HG02840 (cell line): Measurements from ENCODE around the gene CAD.

ENCODE experiments used
- ATAC-seq: cut with Tn5 transposase; IDR thresholded peaks from one replicate; pipeline ENCODE4 v1.9.1; 2021; ENCODE audit warnings: mild to moderate bottlenecking, moderate library complexity, moderate number of reproducible peaks; ENCODE audit not compliant: unreplicated experiment, low FRiP score

CAD gene

GRCh38 chr2:27222407-27222806, 5.2 kb downstream of the CAD start:
- no peak for ATAC-seq

- no peak for ATAC-seq
Observed at GRCh38 chr2:27223416-27223815, 6.2 kb downstream of the CAD start.

GRCh38 chr2:27225526-27225925, 8.4 kb downstream of the CAD start:
- no peak for ATAC-seq

DNA sequence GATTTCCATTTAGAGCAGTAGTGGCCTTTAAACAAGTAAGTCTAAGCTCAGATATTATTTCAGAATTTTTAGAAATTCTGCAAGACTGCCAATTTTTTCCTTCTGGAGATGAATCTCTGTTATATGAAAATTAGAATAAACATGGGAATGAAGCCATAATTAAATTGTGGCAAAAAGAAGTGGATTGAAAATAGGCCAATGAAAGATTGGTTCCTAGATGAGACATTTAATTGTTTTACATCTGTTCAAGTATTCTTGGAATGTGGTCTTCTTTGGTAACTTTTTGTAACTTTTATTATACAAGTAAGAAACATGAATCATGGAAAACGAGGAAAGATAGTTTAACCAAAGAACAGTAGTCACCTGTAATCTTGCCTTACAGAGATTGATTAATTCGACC, 10.3 kb downstream of the CAD start:
- ATAC-seq, result no peak

DNA sequence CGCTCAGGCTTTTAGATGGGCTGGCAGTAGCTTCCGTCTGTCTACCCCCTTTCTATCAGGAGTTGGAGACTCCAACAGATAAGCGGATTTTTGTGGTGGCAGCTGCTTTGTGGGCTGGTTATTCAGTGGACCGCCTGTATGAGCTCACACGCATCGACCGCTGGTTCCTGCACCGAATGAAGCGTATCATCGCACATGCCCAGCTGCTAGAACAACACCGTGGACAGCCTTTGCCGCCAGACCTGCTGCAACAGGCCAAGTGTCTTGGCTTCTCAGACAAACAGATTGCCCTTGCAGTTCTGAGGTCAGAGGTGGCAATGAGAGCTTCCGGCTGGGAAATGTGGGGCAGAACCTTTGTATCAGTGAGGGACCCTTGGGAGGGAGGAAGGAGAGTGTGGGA, 14.8 kb downstream of the CAD start:
- no peak for ATAC-seq

GRCh38 chr2:27233341-27233740, 16.2 kb downstream of the CAD start:
- no peak for ATAC-seq

- no peak for ATAC-seq
Observed at GRCh38 chr2:27236136-27236535, 19.0 kb downstream of the CAD start.

- ATAC-seq, result no peak
Observed at GRCh38 chr2:27236626-27237025, 19.5 kb downstream of the CAD start.

GRCh38 chr2:27237341-27237945, 20.3 kb downstream of the CAD start:
- no peak for ATAC-seq

GRCh38 chr2:27238976-27239375, 21.8 kb downstream of the CAD start:
- no peak for ATAC-seq

DNA sequence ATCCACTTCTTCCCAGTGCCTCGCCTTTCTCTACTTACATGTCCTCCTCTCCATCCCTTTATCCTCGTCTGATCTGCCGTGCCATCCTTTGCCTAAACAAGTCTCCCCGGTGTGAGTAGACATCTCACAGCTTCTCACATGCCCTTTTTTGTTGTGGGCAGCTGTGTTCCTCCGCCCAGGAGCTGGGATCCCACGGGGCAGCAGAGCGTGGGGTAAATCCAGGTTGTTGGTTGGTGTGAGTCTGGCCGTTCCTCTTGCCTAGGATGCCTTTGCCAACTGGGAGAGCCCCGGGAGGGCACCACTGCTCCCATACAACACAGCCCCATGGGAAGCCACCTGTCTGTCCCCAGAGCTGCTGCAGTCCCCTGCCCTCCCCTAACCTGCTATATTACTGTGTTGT, 23.2 kb downstream of the CAD start:
- no peak for ATAC-seq

GRCh38 chr2:27241761-27242613, 24.8 kb downstream of the CAD start:
- ATAC-seq, result no peak

DNA sequence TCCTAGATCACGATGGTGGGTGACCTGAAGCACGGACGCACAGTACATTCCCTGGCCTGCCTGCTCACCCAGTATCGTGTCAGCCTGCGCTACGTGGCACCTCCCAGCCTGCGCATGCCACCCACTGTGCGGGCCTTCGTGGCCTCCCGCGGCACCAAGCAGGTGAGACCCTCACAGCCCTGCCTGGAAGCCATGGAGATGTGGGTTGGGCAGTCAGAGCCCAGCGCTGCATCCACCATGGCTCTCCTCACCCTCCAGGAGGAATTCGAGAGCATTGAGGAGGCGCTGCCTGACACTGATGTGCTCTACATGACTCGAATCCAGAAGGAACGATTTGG, 25.4 kb downstream of the CAD start:
- ATAC-seq, result no peak

GRCh38 chr2:27243391-27244130, 26.4 kb downstream of the CAD start:
- ATAC-seq, result no peak

GRCh38 chr2:27245116-27245515, 27.9 kb downstream of the CAD start:
- ATAC-seq, result no peak

- no peak for ATAC-seq
Observed at GRCh38 chr2:27245626-27246025, 28.5 kb downstream of the CAD start.

- no peak for ATAC-seq
Observed at GRCh38 chr2:27247893-27248292, 30.7 kb downstream of the CAD start.

- no peak for ATAC-seq
Observed at GRCh38 chr2:27249159-27249890, 32.2 kb downstream of the CAD start.

DNA sequence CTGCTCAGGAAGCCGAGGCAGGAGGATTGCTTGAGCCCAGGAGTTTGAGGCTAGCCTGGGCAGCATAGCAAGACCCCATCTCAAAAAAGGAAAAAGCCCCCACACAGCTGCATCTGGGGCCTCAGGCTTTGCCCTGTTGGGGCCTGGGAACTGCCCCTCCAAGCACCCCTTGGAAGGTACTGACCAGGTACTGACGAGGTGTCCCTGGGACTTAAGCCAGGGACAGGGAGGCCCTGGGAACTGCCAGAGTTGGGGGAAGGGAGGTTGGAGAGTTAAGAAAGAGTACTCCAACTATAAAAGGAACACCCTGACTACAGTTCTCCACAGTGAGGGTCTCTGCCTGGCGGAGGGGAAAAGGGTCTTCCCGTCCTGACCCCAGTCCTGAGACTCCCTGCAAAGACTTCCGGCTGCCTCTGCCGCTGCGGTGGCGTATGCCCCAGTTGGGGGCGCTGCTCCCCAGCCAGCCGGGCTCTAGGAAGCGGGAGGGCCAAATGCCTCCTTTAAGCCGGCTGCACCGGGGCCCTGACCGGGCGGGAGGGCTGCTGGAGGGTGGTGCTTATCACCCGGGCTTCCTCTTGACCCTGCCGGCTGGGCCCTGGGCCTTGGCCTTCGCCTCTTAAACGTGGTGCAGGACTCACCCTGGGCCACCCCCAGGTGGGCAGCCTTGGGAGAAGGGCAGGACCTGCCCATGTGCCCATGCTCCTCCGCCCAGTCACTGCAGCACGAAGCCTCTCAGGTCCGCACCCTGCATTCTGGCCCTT, 32.9 kb downstream of the CAD start:
- ATAC-seq, result no peak

DNA sequence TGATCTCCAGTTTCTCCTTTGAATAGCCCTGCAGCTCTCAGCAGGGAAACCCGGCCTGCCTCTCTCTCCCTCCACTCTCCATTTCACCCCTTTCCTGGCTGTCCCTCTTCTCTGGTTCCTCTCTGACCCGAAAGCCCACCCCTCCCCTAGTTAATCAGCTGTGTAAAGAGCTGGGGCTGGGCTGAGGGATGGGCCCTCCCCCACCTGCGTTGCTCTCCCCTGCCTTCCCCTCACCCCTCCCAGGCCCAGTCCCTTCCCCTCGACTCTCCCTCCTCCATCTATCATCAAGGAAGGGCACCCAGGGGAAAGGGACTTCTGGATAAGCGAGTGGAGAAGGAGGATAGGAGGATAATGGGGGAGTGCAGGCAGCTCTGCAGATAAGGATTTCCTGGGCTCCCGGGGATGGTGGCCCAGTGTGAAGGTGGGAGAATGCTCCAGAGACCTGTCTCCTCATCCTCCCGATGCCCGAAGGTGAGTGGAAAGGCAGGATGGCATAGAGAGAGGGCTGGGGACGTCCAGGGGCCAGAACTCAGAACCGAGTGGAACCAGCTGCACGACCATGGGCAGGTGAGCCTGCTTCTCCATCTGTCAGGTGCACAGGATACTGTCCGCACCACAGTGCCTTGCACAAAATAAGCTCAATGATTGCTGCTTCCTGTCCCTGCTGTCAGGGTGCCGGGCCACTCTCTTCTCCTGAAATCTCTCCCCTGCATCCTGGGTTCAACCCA, 33.6 kb downstream of the CAD start:
- ATAC-seq, result no peak
